ENCODE results near the gene BTG2.

BTG2 gene

DNA sequence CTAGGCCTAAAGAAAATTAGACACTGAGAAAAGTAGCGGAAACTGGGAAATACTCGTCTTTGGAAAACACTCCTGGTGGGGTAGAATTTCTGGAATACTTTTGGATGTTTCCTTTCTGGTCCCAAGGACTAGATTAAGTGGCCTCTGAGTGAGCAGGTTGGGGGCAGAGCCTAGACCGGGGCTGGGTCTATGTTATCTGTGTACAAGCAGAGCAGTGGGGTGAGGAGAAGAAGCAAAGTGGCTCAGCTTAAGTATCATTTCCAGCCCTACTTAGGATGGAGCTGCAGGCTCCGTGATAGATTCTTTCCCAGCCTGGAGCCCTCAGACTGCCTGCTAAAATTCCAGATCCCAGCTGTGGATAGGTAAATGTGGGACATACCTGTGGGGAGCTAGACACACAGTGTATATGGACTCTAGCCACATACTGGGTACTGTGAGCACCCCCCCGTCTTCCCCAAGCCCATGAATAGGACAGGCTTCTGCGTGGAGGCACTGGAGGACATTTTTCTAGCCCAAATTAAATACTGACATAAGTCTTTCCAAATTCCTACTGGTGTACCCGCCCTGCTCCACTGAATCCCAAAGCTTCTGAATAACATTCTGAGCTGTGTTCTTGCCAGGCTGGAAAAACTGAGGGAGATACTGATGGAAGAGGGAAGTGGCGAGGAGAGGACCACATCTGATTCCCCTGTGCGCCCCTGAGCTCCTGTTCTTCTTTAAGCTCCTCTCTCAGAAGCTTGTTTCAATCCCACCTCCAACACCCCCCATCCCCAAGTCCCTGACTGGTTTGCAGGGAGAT, 38.8 kb downstream of the BTG2 start:
- no peak for DNase-seq

DNA sequence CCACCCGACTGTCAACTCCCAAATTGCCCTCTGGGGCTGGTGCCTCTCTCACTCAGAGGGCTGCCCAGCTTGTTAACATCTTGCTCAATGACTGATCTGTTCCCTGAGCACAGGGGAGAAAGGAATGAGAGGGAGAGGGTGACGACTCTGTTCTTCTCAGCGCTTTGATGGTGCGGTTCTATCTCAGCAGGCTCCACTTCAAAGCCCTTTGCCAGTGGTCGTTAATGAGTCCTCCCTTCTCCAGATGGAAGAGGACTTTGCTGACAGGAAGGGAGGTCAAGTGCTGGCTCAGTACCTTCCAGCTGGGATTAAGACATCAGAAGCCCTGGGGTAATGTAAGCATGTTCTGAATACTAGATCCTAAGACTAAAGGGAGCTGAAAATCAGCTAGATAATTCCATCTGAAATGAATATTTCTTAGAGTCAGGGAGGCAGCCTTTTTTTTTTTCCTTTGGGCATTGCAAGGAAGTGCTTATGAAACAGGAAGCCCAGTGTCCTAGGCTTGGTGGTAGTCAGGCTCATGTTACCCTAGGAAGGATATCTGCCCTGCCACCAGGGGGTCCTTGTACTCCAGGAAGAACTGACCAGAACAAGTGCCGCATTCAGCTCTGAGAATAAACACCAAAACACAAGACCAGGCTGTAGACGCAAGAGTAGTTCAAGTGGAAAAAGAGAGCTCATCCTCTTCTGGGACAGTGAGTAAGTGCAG, 40.9 kb downstream of the BTG2 start:
- peak in 2 of 3 donors; percentile 32 to 45 for DNase-seq

- DNase-seq: no peak
These were observed 41.4 kb downstream of the BTG2 start for GRCh38 chr1:203346769-203347102.

DNA sequence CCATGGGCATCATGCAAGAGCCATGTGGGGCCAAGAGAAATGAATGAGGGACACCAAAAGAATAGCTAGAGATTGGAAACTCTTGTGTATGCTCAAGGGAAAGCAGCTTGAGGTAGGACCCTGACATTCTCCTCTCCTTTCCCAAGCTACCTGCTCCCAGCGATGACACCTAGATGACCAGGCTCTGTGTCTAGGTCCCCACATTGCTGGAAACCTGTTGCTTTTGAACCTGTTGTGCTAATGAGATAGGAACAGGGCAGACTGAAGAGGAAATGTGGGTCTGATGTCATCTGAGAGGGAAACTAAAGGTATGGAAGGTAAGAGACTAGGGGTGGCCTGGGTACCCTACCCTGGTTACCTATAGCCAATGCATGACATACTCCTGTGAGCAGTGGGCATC, 43.8 kb downstream of the BTG2 start:
- DNase-seq: no peak

GRCh38 chr1:203349773-203350524, 44.6 kb downstream of the BTG2 start:
- no peak for DNase-seq

- DNase-seq: peak; percentile 25 to 53 (median 36)
These were observed 45.8 kb downstream of the BTG2 start, which contains the start of gene FMOD for GRCh38 chr1:203351037-203351625. TSS of gene FMOD (minus strand) at chr1:203351122. CDS start at chr1:203348270, 2,852 bp downstream.

- DNase-seq: peak in 2 of 3 donors; percentile 9 to 39
These were observed 48.2 kb downstream of the BTG2 start for GRCh38 chr1:203353486-203353885.

GRCh38 chr1:203354246-203354645, 48.9 kb downstream of the BTG2 start:
- DNase-seq: no peak

GRCh38 chr1:203359010-203359571, 53.8 kb downstream of the BTG2 start:
- no peak for DNase-seq
